GM12873 (cell line): Measurements from ENCODE around the gene TGFBR3.

ENCODE experiments used
- CTCF ChIP-seq: IDR thresholded peaks from 2 replicates; pipeline ENCODE4 v1.5.1; 2012; ENCODE audit warnings: low read depth, mild to moderate bottlenecking, moderate library complexity, low read length, control low read depth; ENCODE audit not compliant: insufficient read depth; ENCODE audit errors: missing control alignments

The TGFBR3 gene

GRCh38 chr1:91754348-91754747 lies 131.6 kb downstream of the TGFBR3 start:
- no peak for TF ChIP-seq CTCF

GRCh38 chr1:91753878-91754277 lies 132.1 kb downstream of the TGFBR3 start:
- TF ChIP-seq CTCF: no peak

GRCh38 chr1:91752324-91752723 lies 133.6 kb downstream of the TGFBR3 start:
- TF ChIP-seq CTCF: no peak

GRCh38 chr1:91751275-91751674 lies 134.7 kb downstream of the TGFBR3 start:
- no peak for TF ChIP-seq CTCF

GRCh38 chr1:91750398-91750996 lies 135.5 kb downstream of the TGFBR3 start:
- TF ChIP-seq CTCF: no peak

GRCh38 chr1:91749788-91750231 lies 136.1 kb downstream of the TGFBR3 start:
- TF ChIP-seq CTCF: no peak

GRCh38 chr1:91747666-91748065 lies 138.3 kb downstream of the TGFBR3 start:
- TF ChIP-seq CTCF: no peak
